ENCODE results near the gene ODAD2.

DNA sequence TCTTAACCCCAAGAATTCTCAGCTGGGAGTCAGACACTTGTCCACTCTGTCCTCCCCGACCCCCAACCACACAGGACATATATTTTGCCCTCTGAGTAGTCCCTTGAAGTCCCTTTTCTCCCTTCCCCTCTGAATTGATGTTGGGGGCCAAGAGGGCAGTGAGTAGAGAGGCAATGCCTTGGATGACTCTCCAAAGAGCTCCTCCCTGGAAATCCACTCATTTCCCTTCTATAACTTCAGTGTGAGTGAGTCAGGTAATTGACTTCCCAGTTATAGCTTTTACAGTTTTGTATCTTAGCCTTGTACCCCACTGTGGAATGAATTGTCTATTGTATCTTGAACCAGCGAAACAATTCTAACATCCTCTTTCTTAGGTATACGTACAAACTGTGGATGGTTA lies 9.2 kb upstream of the ODAD2 start:
- TF ChIP-seq, protein P1, sequence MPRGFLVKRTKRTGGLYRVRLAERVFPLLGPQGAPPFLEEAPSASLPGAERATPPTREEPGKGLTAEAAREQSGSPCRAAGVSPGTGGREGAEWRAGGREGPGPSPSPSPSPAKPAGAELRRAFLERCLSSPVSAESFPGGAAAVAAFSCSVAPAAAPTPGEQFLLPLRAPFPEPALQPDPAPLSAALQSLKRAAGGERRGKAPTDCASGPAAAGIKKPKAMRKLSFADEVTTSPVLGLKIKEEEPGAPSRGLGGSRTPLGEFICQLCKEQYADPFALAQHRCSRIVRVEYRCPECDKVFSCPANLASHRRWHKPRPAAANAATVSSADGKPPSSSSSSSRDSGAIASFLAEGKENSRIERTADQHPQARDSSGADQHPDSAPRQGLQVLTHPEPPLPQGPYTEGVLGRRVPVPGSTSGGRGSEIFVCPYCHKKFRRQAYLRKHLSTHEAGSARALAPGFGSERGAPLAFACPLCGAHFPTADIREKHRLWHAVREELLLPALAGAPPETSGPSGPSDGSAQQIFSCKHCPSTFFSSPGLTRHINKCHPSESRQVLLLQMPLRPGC (tag by site-specific recombination; IDR thresholded peaks at IDR 0.05), result no peak
- TF ChIP-seq ZNF202 (tag by site-specific recombination; IDR thresholded peaks at IDR 0.05; ENCODE audit: borderline replicate concordance) (no peak), KLF16 (tag by site-specific recombination; IDR thresholded peaks at IDR 0.05) (no peak), ZNF585B (tag by site-specific recombination; IDR thresholded peaks at IDR 0.05) (no peak), ZNF768 (tag by site-specific recombination; IDR thresholded peaks at IDR 0.05) (no peak), ZNF394 (tag by site-specific recombination; IDR thresholded peaks at IDR 0.05; ENCODE audit: borderline replicate concordance) (no peak), PRDM1 (tag by site-specific recombination; IDR thresholded peaks at IDR 0.05) (no peak), GLI4 (tag by site-specific recombination; IDR thresholded peaks at IDR 0.05) (no peak), ZNF433 (tag by site-specific recombination; IDR thresholded peaks at IDR 0.05; ENCODE audit: low read depth) (no peak), ZNF292 (tag by site-specific recombination; IDR thresholded peaks at IDR 0.05; ENCODE audit: borderline replicate concordance, low read depth) (no peak)
- TF ChIP-seq, protein P2, sequence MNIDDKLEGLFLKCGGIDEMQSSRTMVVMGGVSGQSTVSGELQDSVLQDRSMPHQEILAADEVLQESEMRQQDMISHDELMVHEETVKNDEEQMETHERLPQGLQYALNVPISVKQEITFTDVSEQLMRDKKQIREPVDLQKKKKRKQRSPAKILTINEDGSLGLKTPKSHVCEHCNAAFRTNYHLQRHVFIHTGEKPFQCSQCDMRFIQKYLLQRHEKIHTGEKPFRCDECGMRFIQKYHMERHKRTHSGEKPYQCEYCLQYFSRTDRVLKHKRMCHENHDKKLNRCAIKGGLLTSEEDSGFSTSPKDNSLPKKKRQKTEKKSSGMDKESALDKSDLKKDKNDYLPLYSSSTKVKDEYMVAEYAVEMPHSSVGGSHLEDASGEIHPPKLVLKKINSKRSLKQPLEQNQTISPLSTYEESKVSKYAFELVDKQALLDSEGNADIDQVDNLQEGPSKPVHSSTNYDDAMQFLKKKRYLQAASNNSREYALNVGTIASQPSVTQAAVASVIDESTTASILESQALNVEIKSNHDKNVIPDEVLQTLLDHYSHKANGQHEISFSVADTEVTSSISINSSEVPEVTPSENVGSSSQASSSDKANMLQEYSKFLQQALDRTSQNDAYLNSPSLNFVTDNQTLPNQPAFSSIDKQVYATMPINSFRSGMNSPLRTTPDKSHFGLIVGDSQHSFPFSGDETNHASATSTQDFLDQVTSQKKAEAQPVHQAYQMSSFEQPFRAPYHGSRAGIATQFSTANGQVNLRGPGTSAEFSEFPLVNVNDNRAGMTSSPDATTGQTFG (tag by site-specific recombination; IDR thresholded peaks at IDR 0.05; ENCODE audit: borderline replicate concordance), result no peak
- TF ChIP-seq, protein P3, sequence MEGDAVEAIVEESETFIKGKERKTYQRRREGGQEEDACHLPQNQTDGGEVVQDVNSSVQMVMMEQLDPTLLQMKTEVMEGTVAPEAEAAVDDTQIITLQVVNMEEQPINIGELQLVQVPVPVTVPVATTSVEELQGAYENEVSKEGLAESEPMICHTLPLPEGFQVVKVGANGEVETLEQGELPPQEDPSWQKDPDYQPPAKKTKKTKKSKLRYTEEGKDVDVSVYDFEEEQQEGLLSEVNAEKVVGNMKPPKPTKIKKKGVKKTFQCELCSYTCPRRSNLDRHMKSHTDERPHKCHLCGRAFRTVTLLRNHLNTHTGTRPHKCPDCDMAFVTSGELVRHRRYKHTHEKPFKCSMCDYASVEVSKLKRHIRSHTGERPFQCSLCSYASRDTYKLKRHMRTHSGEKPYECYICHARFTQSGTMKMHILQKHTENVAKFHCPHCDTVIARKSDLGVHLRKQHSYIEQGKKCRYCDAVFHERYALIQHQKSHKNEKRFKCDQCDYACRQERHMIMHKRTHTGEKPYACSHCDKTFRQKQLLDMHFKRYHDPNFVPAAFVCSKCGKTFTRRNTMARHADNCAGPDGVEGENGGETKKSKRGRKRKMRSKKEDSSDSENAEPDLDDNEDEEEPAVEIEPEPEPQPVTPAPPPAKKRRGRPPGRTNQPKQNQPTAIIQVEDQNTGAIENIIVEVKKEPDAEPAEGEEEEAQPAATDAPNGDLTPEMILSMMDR (tag by site-specific recombination; IDR thresholded peaks at IDR 0.05), result no peak
- TF ChIP-seq, protein P4, sequence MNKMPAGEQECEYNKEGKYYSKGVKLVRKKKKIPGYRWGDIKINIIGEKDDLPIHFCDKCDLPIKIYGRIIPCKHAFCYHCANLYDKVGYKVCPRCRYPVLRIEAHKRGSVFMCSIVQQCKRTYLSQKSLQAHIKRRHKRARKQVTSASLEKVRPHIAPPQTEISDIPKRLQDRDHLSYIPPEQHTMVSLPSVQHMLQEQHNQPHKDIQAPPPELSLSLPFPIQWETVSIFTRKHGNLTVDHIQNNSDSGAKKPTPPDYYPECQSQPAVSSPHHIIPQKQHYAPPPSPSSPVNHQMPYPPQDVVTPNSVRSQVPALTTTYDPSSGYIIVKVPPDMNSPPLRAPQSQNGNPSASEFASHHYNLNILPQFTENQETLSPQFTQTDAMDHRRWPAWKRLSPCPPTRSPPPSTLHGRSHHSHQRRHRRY (tag by site-specific recombination; IDR thresholded peaks at IDR 0.05), result no peak

All from HEK293 (cell line).